HepG2 (cell line): ENCODE results near the gene SNRNP48. TPM values are rescaled to one million over a fixed set of nuclear protein-coding genes. Genes with fewer than 3 reads are reported as not detected.

Experiments
- ESRRA ChIP-seq: sonication (generic); formaldehyde crosslinking; IDR thresholded peaks from 2 replicates; pipeline ENCODE4 v1.5.1; 2020; ENCODE audit warnings: mild to moderate bottlenecking, low read depth, missing genetic modification reagents
- NKX3-1 ChIP-seq: sonication (generic); formaldehyde crosslinking; IDR thresholded peaks from 2 replicates; pipeline ENCODE4 v1.5.0; 2020; ENCODE audit warnings: missing genetic modification reagents
- NR2F6 ChIP-seq, 2 experiments: IDR thresholded peaks; 2 replicates each; pipeline ENCODE4 v1.6.1; 2016; ENCODE audit warnings: antibody characterized with exemption in 1 of 2, mild to moderate bottlenecking in 1 of 2
- PATZ1 ChIP-seq: sonication (generic); formaldehyde crosslinking; IDR thresholded peaks from 2 replicates; pipeline ENCODE4 v1.4.0; 2020; ENCODE audit warnings: missing genetic modification reagents
- POLR2AphosphoS5 ChIP-seq: IDR thresholded peaks from 2 replicates; pipeline ENCODE4 v1.6.1; 2012; ENCODE audit warnings: low read depth, low read length
- SIN3A ChIP-seq: IDR thresholded peaks from 2 replicates; pipeline ENCODE4 v1.6.1; 2011; ENCODE audit warnings: low read depth, mild to moderate bottlenecking, control low read depth, low read length, borderline replicate concordance
- TEAD2 ChIP-seq: sonication (generic); formaldehyde crosslinking; IDR thresholded peaks from 2 replicates; pipeline ENCODE4 v1.9.0; 2021; ENCODE audit warnings: missing genetic modification reagents
- ZNF282 ChIP-seq: fragments of 450-650 bp; IDR thresholded peaks from 2 replicates; pipeline ENCODE4 v1.6.1; 2018; ENCODE audit not compliant: partially characterized antibody
- ZNF430 ChIP-seq: sonication (generic); formaldehyde crosslinking; IDR thresholded peaks from 2 replicates; pipeline ENCODE4 v1.9.0; 2021; ENCODE audit warnings: mild to moderate bottlenecking, missing genetic modification reagents
- ZNF556 ChIP-seq: sonication (generic); formaldehyde crosslinking; IDR thresholded peaks from 2 replicates; pipeline ENCODE4 v1.4.0; 2020; ENCODE audit warnings: mild to moderate bottlenecking, missing genetic modification reagents, borderline replicate concordance
- ZNF644 ChIP-seq: IDR thresholded peaks from 2 replicates; pipeline ENCODE4 v1.6.1; 2016; ENCODE audit warnings: low read depth
- ZNF878 ChIP-seq: sonication (generic); formaldehyde crosslinking; IDR thresholded peaks from 2 replicates; pipeline ENCODE4 v1.8.1; 2023; ENCODE audit warnings: mild to moderate bottlenecking, missing genetic modification reagents, moderate library complexity
- ZNF879 ChIP-seq: sonication (generic); formaldehyde crosslinking; IDR thresholded peaks from 2 replicates; pipeline ENCODE4 v1.8.1; 2023; ENCODE audit warnings: missing genetic modification reagents
- polyA plus RNA-seq, 8 experiments: library from polyadenylated mRNA; depleted of rRNA in 3 of 8; stranded (reverse) in 7 of 8; unstranded in 1 of 8; fragments of >200 nt; fragmentation: Illumina TruSeq in 4 of 8; extraction: Trizol in 4 of 8; gene quantifications; 2 replicates each; pipeline versions ENCODE4 v1.2.1 to v1.2.3, GENCODE V29; 2011 to 2016; ENCODE audit warnings: low read depth in 4 of 8, missing spikeins in 1 of 8, mixed read lengths in 1 of 8; ENCODE audit not compliant: insufficient read depth in 1 of 8
- total RNA-seq, 5 experiments: library from RNA; depleted of rRNA; stranded (reverse); fragments of >200 nt; fragmentation: Illumina TruSeq; extraction: Trizol; gene quantifications; 2 replicates each; pipeline ENCODE4 v1.2.3, GENCODE V29; 2016; ENCODE audit warnings: low read depth in 1 of 5
- TF ChIP-seq, protein P1 (sequence below): IDR thresholded peaks from 2 replicates; pipeline ENCODE4 v1.6.1; 2016; ENCODE audit warnings: low read depth, borderline replicate concordance
- TF ChIP-seq, protein P2 (sequence below): sonication (generic); formaldehyde crosslinking; IDR thresholded peaks from 2 replicates; pipeline ENCODE4 v1.4.0; 2020; ENCODE audit warnings: low read depth, missing genetic modification reagents
- TF ChIP-seq, protein P3 (sequence below): sonication (generic); formaldehyde crosslinking; IDR thresholded peaks from 2 replicates; pipeline ENCODE4 v1.9.0; 2021; ENCODE audit warnings: missing genetic modification reagents, mild to moderate bottlenecking, borderline replicate concordance
- TF ChIP-seq, protein P4 (sequence below): sonication (generic); formaldehyde crosslinking; IDR thresholded peaks from 2 replicates; pipeline ENCODE4 v1.4.0; 2020; ENCODE audit warnings: mild to moderate bottlenecking, low read depth, missing genetic modification reagents
- TF ChIP-seq, protein P5 (sequence below): sonication (generic); formaldehyde crosslinking; IDR thresholded peaks from 2 replicates; pipeline ENCODE4 v1.5.0; 2020; ENCODE audit warnings: mild to moderate bottlenecking, missing genetic modification reagents, moderate library complexity

Gene SNRNP48
- total and polyA plus RNA-seq, 2 of the 13 experiments (the other 11 are each of a cell fraction or from before 2014, with no cell fraction given), result 17.5 to 47.5 TPM

GRCh38 chr6:7580927-7581618 is 8.9 kb upstream of the SNRNP48 start (continued):
- TF ChIP-seq SIN3A (no peak), NR2F6 (IDR thresholded peaks at IDR 0.05) (no peak), NR2F6 (CRISPR knock-in tag; IDR thresholded peaks at IDR 0.05) (no peak), ZNF556 (CRISPR knock-in tag) (no peak), ZNF879 (CRISPR knock-in tag) (no peak), NKX3-1 (CRISPR knock-in tag) (peak; percentile 65; the same call in 1 of the 2 replicates), TEAD2 (no peak), ESRRA (CRISPR knock-in tag) (no peak; the same call in 1 of the 2 replicates), ZNF644 (CRISPR knock-in tag) (no peak), ZNF282 (no peak), PATZ1 (CRISPR knock-in tag) (no peak), POLR2AphosphoS5 (no peak; the same call in 1 of the 2 replicates), ZNF430 (CRISPR knock-in tag) (no peak), ZNF878 (CRISPR knock-in tag) (no peak)
- TF ChIP-seq, protein P1, sequence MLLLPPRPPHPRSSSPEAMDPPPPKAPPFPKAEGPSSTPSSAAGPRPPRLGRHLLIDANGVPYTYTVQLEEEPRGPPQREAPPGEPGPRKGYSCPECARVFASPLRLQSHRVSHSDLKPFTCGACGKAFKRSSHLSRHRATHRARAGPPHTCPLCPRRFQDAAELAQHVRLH, result no peak
- TF ChIP-seq, protein P2, sequence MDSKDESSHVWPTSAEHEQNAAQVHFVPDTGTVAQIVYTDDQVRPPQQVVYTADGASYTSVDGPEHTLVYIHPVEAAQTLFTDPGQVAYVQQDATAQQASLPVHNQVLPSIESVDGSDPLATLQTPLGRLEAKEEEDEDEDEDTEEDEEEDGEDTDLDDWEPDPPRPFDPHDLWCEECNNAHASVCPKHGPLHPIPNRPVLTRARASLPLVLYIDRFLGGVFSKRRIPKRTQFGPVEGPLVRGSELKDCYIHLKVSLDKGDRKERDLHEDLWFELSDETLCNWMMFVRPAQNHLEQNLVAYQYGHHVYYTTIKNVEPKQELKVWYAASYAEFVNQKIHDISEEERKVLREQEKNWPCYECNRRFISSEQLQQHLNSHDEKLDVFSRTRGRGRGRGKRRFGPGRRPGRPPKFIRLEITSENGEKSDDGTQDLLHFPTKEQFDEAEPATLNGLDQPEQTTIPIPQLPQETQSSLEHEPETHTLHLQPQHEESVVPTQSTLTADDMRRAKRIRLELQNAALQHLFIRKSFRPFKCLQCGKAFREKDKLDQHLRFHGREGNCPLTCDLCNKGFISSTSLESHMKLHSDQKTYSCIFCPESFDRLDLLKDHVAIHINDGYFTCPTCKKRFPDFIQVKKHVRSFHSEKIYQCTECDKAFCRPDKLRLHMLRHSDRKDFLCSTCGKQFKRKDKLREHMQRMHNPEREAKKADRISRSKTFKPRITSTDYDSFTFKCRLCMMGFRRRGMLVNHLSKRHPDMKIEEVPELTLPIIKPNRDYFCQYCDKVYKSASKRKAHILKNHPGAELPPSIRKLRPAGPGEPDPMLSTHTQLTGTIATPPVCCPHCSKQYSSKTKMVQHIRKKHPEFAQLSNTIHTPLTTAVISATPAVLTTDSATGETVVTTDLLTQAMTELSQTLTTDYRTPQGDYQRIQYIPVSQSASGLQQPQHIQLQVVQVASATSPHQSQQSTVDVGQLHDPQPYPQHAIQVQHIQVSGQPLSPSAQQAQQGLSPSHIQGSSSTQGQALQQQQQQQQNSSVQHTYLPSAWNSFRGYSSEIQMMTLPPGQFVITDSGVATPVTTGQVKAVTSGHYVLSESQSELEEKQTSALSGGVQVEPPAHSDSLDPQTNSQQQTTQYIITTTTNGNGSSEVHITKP, result no peak
- TF ChIP-seq, protein P3, sequence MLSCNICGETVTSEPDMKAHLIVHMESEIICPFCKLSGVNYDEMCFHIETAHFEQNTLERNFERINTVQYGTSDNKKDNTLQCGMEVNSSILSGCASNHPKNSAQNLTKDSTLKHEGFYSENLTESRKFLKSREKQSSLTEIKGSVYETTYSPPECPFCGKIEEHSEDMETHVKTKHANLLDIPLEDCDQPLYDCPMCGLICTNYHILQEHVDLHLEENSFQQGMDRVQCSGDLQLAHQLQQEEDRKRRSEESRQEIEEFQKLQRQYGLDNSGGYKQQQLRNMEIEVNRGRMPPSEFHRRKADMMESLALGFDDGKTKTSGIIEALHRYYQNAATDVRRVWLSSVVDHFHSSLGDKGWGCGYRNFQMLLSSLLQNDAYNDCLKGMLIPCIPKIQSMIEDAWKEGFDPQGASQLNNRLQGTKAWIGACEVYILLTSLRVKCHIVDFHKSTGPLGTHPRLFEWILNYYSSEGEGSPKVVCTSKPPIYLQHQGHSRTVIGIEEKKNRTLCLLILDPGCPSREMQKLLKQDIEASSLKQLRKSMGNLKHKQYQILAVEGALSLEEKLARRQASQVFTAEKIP (CRISPR knock-in tag), result no peak
- TF ChIP-seq, protein P4, sequence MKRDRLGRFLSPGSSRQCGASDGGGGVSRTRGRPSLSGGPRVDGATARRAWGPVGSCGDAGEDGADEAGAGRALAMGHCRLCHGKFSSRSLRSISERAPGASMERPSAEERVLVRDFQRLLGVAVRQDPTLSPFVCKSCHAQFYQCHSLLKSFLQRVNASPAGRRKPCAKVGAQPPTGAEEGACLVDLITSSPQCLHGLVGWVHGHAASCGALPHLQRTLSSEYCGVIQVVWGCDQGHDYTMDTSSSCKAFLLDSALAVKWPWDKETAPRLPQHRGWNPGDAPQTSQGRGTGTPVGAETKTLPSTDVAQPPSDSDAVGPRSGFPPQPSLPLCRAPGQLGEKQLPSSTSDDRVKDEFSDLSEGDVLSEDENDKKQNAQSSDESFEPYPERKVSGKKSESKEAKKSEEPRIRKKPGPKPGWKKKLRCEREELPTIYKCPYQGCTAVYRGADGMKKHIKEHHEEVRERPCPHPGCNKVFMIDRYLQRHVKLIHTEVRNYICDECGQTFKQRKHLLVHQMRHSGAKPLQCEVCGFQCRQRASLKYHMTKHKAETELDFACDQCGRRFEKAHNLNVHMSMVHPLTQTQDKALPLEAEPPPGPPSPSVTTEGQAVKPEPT, result peak; percentile 35; the same call in 1 of the 2 replicates
- TF ChIP-seq, protein P5, sequence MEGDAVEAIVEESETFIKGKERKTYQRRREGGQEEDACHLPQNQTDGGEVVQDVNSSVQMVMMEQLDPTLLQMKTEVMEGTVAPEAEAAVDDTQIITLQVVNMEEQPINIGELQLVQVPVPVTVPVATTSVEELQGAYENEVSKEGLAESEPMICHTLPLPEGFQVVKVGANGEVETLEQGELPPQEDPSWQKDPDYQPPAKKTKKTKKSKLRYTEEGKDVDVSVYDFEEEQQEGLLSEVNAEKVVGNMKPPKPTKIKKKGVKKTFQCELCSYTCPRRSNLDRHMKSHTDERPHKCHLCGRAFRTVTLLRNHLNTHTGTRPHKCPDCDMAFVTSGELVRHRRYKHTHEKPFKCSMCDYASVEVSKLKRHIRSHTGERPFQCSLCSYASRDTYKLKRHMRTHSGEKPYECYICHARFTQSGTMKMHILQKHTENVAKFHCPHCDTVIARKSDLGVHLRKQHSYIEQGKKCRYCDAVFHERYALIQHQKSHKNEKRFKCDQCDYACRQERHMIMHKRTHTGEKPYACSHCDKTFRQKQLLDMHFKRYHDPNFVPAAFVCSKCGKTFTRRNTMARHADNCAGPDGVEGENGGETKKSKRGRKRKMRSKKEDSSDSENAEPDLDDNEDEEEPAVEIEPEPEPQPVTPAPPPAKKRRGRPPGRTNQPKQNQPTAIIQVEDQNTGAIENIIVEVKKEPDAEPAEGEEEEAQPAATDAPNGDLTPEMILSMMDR (CRISPR knock-in tag), result no peak
